Measurements from ENCODE around the gene KCNQ1OT1.
A peak's percentile ranks its signal among the peaks of the same experiment; 100 is the strongest.

The KCNQ1OT1 gene

DNA sequence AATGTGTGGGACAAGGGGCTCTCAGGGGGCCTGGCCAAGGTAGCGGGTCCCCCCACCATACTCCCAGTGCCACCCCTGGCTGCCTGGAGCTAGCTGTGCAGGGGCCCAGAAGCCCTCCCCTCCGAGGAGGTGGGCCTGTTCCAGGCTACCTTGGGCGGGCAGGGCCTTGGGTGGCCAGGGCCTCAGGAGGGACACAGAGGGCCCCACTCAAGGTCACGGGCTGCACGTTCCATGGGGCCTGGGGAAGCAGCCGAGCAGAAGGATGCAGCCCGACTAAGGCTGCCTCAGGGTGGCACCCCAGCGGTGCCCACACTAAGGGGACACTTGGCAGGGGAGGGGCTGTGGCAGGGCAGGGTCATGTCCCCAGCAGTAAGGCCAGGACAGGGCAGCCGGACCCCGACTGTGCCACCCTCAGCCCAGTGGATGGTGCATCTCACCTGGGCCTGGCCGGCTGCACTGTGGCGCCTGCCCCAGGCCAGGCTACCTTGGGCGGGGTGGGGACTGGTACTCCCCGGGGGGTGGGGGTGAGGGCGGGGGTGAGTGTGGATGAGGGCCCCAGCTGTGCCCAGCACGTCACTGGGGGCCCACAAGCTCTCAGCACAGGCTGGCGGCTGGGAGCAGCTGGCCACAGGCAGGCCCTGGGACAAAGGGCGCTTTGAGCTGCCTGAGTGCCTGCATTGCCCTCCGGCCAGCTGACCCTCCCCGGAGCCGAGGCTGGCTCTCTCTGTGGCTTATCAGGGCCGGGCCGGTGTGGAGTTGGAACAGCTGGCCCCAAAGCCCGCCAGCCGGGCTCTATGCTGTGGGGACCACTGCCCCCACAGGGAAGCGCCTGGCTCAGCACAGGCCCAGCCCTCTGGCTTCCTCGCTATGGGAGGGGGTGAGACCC lies 137.9 kb downstream of the KCNQ1OT1 start:
- H3K27ac Mint-ChIP-seq = no peak overlapping the region
- no peak for ATAC-seq
- peaks cover under 1% of the 10 kb centered on the region for H3K36me3 Mint-ChIP-seq
- no peaks in the 10 kb centered on the region for H3K9me3 Mint-ChIP-seq
- peaks cover 32% of the 10 kb centered on the region for H3K4me1 Mint-ChIP-seq
- H3K4me3 Mint-ChIP-seq = no peak overlapping the region
- H3K27me3 Mint-ChIP-seq = no peaks in the 10 kb centered on the region

GRCh38 chr11:2559527-2560311 lies 140.1 kb downstream of the KCNQ1OT1 start:
- no peaks in the 10 kb centered on the region for H3K27me3 Mint-ChIP-seq
- peaks cover 42% of the 10 kb centered on the region for H3K4me1 Mint-ChIP-seq
- no peak overlapping the region for H3K4me3 Mint-ChIP-seq
- no peaks in the 10 kb centered on the region for H3K9me3 Mint-ChIP-seq
- ATAC-seq = no peak
- H3K36me3 Mint-ChIP-seq = peaks cover 4% of the 10 kb centered on the region
- H3K27ac Mint-ChIP-seq = peak overlapping the region; percentile 42

GRCh38 chr11:2558861-2559526 lies 140.8 kb downstream of the KCNQ1OT1 start:
- no peaks in the 10 kb centered on the region for H3K27me3 Mint-ChIP-seq
- no peak overlapping the region for H3K4me3 Mint-ChIP-seq
- no peaks in the 10 kb centered on the region for H3K9me3 Mint-ChIP-seq
- H3K4me1 Mint-ChIP-seq = peaks cover 46% of the 10 kb centered on the region
- ATAC-seq = no peak
- peak overlapping the region; percentile 42 for H3K27ac Mint-ChIP-seq
- H3K36me3 Mint-ChIP-seq = peaks cover 4% of the 10 kb centered on the region

- H3K27me3 Mint-ChIP-seq = no peaks in the 10 kb centered on the region
- H3K4me1 Mint-ChIP-seq = peaks cover 46% of the 10 kb centered on the region
- H3K27ac Mint-ChIP-seq = no peak overlapping the region
- H3K36me3 Mint-ChIP-seq = peaks cover 4% of the 10 kb centered on the region
- no peak overlapping the region for H3K4me3 Mint-ChIP-seq
- no peaks in the 10 kb centered on the region for H3K9me3 Mint-ChIP-seq
- ATAC-seq = no peak
Observed at GRCh38 chr11:2558397-2558796, 141.4 kb downstream of the KCNQ1OT1 start.
